PFSK-1 (cell line): Measurements from ENCODE around the gene ADAT3.

Source experiments
- POLR2AphosphoS5 ChIP-seq: IDR thresholded peaks from 2 replicates; pipeline ENCODE4 v1.6.1; 2012; ENCODE audit warnings: low read depth, mild to moderate bottlenecking, control low read depth, low read length, moderate library complexity
- TAF1 ChIP-seq: IDR thresholded peaks from 2 replicates; pipeline ENCODE4 v1.6.1; 2012; ENCODE audit warnings: low read length, control low read depth, borderline replicate concordance; ENCODE audit not compliant: insufficient read depth

GRCh38 chr19:1953441-1954094, 48.4 kb downstream of the ADAT3 start:
- TF ChIP-seq TAF1 = no peak
- TF ChIP-seq POLR2AphosphoS5 = no peak
